GM12864 (cell line): ENCODE data around the gene PTPRO.

Experiments
- DNase-seq: peaks from one replicate; pipeline ENCODE4 v3.0.0-alpha.2; 2011; ENCODE audit warnings: low read depth
- H3K4me3 ChIP-seq: 2 replicates; pipeline ENCODE4 v1.5.1; 2011; ENCODE audit warnings: mild to moderate bottlenecking, low read depth, low read length, control low read depth
- TF ChIP-seq, protein P1 (sequence below): IDR thresholded peaks from 2 replicates; pipeline ENCODE4 v1.5.1; 2011; ENCODE audit warnings: low read depth, mild to moderate bottlenecking, moderate library complexity, low read length, control low read depth, inconsistent platforms; ENCODE audit errors: missing control alignments

The PTPRO gene

DNA sequence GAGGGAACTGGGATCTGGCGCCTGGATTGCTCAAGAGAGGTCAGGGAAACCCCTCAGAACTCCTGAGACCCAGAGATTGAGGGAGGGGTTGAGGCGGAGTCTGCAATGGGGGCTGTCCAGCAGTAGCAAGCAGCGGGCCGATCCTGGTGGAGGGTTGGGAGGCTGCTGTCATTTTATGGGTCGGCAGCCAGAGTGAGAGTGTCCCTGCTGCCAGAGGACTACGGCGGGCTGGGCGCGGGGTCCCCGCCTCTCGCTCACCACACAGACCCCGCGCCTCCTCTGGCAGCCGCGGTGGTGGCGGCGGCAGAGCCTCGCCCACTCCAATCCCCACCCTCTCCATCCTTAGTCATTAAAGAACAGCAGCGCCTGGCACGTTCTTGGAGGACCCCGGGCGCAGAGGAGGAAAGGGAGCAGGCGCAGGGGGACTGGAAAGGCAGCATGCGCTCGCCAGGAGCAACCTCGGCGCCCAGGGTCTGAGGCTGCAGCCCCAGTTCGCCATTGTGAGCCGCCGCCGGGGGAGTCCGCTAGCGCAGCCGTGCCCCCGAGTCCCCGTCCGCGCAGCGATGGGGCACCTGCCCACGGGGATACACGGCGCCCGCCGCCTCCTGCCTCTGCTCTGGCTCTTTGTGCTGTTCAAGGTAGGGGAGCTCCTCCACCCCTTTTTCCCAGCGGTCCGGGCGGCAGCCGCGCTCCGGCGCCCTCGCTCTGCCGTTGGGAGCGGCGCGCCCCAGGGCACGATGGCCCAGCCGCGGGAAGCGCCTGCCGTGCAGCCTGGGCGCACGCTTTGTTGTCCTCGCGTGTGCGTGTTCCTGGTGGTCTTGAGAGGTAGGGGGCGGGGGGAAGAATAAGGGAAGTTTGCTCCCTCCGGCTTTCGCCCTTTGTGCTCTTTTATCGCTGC lies at the start of gene PTPRO:
TSS of gene PTPRO (plus strand) at position 345 of the 898 bp plus-strand sequence.
- TF ChIP-seq, protein P1, sequence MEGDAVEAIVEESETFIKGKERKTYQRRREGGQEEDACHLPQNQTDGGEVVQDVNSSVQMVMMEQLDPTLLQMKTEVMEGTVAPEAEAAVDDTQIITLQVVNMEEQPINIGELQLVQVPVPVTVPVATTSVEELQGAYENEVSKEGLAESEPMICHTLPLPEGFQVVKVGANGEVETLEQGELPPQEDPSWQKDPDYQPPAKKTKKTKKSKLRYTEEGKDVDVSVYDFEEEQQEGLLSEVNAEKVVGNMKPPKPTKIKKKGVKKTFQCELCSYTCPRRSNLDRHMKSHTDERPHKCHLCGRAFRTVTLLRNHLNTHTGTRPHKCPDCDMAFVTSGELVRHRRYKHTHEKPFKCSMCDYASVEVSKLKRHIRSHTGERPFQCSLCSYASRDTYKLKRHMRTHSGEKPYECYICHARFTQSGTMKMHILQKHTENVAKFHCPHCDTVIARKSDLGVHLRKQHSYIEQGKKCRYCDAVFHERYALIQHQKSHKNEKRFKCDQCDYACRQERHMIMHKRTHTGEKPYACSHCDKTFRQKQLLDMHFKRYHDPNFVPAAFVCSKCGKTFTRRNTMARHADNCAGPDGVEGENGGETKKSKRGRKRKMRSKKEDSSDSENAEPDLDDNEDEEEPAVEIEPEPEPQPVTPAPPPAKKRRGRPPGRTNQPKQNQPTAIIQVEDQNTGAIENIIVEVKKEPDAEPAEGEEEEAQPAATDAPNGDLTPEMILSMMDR: no peak
- no peak within 1 kb of the TSS for H3K4me3 ChIP-seq
- DNase-seq: no peak

DNA sequence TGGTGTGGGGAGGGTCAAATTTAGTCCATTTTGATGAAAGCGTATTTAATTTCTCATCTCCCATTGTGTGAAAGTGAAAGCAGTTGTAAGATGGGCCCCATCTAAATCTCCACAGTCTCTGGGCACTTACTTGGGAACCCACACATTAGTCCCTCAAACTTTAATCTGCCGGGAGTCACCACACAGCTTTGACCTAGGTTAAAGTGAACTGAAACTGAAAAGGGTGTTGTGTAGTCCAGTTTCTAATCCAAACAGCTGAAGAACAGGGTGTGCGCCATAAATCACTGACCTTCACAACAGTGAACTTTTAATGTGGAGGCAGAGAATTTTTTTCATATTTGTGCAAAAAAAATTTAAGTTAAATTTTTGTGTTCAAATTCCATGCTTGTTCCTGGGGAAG lies 48.4 kb upstream of the PTPRO start:
- no peak overlapping the region for H3K4me3 ChIP-seq
- TF ChIP-seq, protein P1: no peak
- no peak for DNase-seq

DNA sequence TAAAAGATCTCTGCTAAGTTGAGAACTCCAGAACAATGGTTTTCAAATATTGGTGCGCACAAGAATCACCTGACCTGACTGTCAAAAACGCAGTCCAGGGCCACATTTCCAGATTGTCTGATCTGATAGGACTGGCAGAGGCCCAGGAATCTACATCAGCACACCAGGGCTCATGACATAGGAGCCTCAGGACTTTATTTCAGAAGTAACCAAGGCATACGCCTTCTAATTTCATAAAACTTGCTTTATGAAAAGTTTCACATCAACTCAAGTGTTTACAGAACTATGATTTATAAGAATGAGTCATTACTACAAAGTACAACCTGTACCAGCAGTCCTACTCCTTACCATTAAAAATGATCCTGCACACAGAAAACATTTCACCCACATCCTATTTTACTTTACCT lies 47.7 kb upstream of the PTPRO start:
- no peak for DNase-seq
- TF ChIP-seq, protein P1: no peak
- H3K4me3 ChIP-seq: no peak overlapping the region

DNA sequence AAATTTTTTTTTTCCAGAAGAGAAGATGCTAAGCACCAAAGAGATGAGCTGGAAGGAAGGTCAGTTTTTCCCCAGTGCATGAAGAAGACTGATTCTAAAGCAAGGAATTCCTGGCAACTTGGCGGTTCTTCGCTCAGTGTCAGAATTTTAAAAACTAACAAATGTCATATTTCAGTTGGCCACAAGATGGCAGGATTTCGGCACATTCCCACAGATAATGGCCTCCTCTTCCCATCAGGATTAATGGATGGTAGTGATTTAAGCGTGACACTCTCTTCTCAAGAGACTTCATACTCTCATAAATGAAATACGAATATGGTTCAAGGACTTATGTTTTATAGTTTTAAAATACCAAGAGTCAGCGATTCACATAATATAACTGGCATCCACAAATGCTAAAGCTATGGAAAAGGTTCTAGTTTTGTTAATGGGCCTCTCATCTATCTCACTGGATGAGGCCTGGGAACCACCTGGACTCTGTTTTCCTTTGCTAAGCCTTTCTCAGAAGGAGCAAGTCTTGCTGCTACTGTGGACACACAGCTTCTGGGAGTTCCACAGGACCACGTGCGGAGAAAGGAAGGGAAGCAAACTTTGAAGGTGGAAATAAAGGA lies 46.1 kb upstream of the PTPRO start:
- H3K4me3 ChIP-seq: no peak overlapping the region
- TF ChIP-seq, protein P1: peak; percentile 63
- DNase-seq: no peak

DNA sequence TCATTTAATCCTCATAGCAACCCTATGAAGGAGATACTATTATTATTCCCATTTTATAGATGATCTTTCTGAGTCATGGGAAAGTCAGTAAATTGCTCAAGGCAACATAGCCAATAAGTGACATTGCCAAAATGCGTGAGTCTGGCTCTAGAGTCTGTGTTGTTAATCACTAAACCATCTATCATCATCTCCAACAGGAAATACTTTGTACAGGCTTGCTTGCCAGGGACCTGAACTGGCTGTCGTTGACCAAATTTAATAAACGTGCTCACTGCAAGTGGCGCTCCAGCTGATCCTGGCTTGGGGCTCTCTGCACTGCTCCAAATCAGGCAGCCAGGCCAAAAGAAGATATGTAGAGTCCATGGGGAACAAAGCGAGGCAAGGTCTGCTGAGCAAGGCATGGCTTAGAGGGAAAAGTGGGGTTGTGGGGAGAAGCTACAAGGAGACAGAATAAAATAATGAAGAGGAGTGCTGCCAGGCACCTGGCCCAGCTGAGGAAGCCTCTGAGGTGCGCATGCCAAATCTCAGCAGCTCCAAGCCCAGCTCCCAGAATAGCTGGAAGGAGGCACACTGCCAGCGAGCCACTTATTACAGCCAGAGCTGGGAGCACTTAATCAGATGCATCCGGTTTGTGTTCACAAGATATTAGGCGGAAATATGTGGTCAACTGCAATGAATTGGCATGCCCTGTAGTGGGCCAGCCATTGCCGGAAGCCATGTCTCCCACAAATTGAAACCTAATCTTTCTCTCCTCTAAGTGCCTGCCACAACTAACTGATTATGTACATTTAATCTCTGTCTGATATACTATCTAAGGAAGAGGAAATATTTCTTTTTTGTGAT lies 43.3 kb upstream of the PTPRO start:
- DNase-seq: no peak
- no peak overlapping the region for H3K4me3 ChIP-seq
- TF ChIP-seq, protein P1: no peak

DNA sequence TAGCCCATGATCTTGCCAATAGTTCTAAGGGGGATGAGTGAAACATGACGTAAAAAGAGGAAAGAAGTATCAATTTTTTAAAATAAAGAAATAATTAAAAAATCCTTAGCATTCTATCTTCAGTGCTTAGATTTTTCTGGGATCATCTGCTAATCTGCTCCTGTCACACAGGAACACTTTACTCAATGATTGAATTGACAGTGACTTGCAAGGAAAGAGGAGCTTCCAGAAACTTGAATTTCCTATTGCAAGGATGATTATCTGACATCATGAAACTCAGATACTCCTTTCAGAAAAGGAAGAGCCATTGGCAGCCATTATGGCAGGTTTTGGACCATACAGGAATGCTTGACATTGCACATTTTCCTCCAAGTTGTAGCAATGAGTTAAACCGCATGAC lies 41.4 kb upstream of the PTPRO start:
- TF ChIP-seq, protein P1: no peak
- no peak for DNase-seq

More for the DNA sequence above, 41.4 kb upstream of the PTPRO start:
- H3K4me3 ChIP-seq: no peak overlapping the region
